ENCODE results near the gene STRADB. TPM values are rescaled to one million over a fixed set of nuclear protein-coding genes. Genes with fewer than 3 reads are reported as not detected.

STRADB gene
- total RNA-seq, 1 donor: 43.1 TPM

- Histone ChIP-seq H3K27ac (ENCODE audit: low read depth, low read length) (peak overlapping the region; percentile 12), H3K36me3 (ENCODE audit: insufficient read depth, low read length) (no peaks in the 10 kb centered on the region), H3K4me2 (ENCODE audit: insufficient read depth, low read length) (peak overlapping the region; percentile 65), H4K20me1 (ENCODE audit: insufficient read depth, low read length) (no peaks in the 10 kb centered on the region), H2AFZ (ENCODE audit: low read length) (no peak overlapping the region), H3K79me2 (ENCODE audit: insufficient read depth, low read length) (peaks cover 74% of the 10 kb centered on the region), H3K4me3 (ENCODE audit: insufficient read depth, low read length) (peak overlapping the region; percentile 22), H3K4me1 (ENCODE audit: insufficient read depth, low read length) (peaks cover 55% of the 10 kb centered on the region), H3K27me3 (ENCODE audit: insufficient read depth, low read length) (no peaks in the 10 kb centered on the region), H3K9me3 (ENCODE audit: low read depth, low read length) (no peaks in the 10 kb centered on the region)
- no peak for TF ChIP-seq CTCF (IDR thresholded peaks at IDR 0.05; ENCODE audit: extremely low read depth, low read depth, low read length)
- DNase-seq (ENCODE audit: insufficient read length, low spot score, missing footprints): no peak
Measured at GRCh38 chr2:201414099-201415023, 37.2 kb upstream of the STRADB start.

- Histone ChIP-seq H3K79me2 (ENCODE audit: insufficient read depth, low read length) (peaks cover 71% of the 10 kb centered on the region), H3K4me1 (ENCODE audit: insufficient read depth, low read length) (peaks cover 60% of the 10 kb centered on the region), H3K27ac (ENCODE audit: low read depth, low read length) (no peak overlapping the region), H3K4me3 (ENCODE audit: insufficient read depth, low read length) (no peak overlapping the region), H2AFZ (ENCODE audit: low read length) (no peak overlapping the region), H3K9me3 (ENCODE audit: low read depth, low read length) (no peaks in the 10 kb centered on the region), H4K20me1 (ENCODE audit: insufficient read depth, low read length) (no peaks in the 10 kb centered on the region), H3K36me3 (ENCODE audit: insufficient read depth, low read length) (no peaks in the 10 kb centered on the region), H3K27me3 (ENCODE audit: insufficient read depth, low read length) (no peaks in the 10 kb centered on the region), H3K4me2 (ENCODE audit: insufficient read depth, low read length) (no peak overlapping the region)
- no peak for DNase-seq (ENCODE audit: insufficient read length, low spot score, missing footprints)
- TF ChIP-seq CTCF (IDR thresholded peaks at IDR 0.05; ENCODE audit: extremely low read depth, low read depth, low read length): no peak
Measured at GRCh38 chr2:201415149-201415548, 36.4 kb upstream of the STRADB start.

GRCh38 chr2:201419057-201419635 is 32.4 kb upstream of the STRADB start:
- no peak for TF ChIP-seq CTCF (IDR thresholded peaks at IDR 0.05; ENCODE audit: extremely low read depth, low read depth, low read length)
- Histone ChIP-seq H3K4me2 (ENCODE audit: insufficient read depth, low read length) (no peak overlapping the region), H3K4me3 (ENCODE audit: insufficient read depth, low read length) (no peak overlapping the region), H3K27me3 (ENCODE audit: insufficient read depth, low read length) (no peaks in the 10 kb centered on the region), H3K27ac (ENCODE audit: low read depth, low read length) (peak overlapping the region; percentile 44), H4K20me1 (ENCODE audit: insufficient read depth, low read length) (peaks cover 2% of the 10 kb centered on the region), H2AFZ (ENCODE audit: low read length) (no peak overlapping the region), H3K9me3 (ENCODE audit: low read depth, low read length) (no peaks in the 10 kb centered on the region), H3K4me1 (ENCODE audit: insufficient read depth, low read length) (peaks cover 37% of the 10 kb centered on the region), H3K79me2 (ENCODE audit: insufficient read depth, low read length) (peaks cover 66% of the 10 kb centered on the region), H3K36me3 (ENCODE audit: insufficient read depth, low read length) (no peaks in the 10 kb centered on the region)
- no peak for DNase-seq (ENCODE audit: insufficient read length, low spot score, missing footprints)

- H2AFZ ChIP-seq (ENCODE audit: low read length): no peak overlapping the region
- H3K79me2 ChIP-seq (ENCODE audit: insufficient read depth, low read length): peaks cover 64% of the 10 kb centered on the region
- peak overlapping the region; percentile 44 for H3K27ac ChIP-seq (ENCODE audit: low read depth, low read length)
- no peaks in the 10 kb centered on the region for H3K27me3 ChIP-seq (ENCODE audit: insufficient read depth, low read length)
- H4K20me1 ChIP-seq (ENCODE audit: insufficient read depth, low read length): peaks cover 5% of the 10 kb centered on the region
- no peaks in the 10 kb centered on the region for H3K9me3 ChIP-seq (ENCODE audit: low read depth, low read length)
- DNase-seq (ENCODE audit: insufficient read length, low spot score, missing footprints): no peak
- H3K4me1 ChIP-seq (ENCODE audit: insufficient read depth, low read length): peaks cover 28% of the 10 kb centered on the region
- H3K4me2 ChIP-seq (ENCODE audit: insufficient read depth, low read length): no peak overlapping the region
- H3K36me3 ChIP-seq (ENCODE audit: insufficient read depth, low read length): no peaks in the 10 kb centered on the region
- H3K4me3 ChIP-seq (ENCODE audit: insufficient read depth, low read length): no peak overlapping the region
- no peak for TF ChIP-seq CTCF (IDR thresholded peaks at IDR 0.05; ENCODE audit: extremely low read depth, low read depth, low read length)
Measured at GRCh38 chr2:201419986-201420385, 31.6 kb upstream of the STRADB start.

All from osteoblast (primary cell).